B cell (primary cell): Measurements from ENCODE around the gene SEZ6L. TPM values are rescaled to one million over a fixed set of nuclear protein-coding genes. Genes with fewer than 3 reads are reported as not detected.

Experiments used
- ATAC-seq: fragments of 200-7000 bp; cut with Tn5 transposase; one replicate; pipeline ENCODE4 v1.10.0; 2021; ENCODE audit warnings: low read depth, mild to moderate bottlenecking, moderate number of reproducible peaks, moderate library complexity
- CTCF ChIA-PET: fragments of 350-600 bp; sonication (Branson Sonifier 250); formaldehyde crosslinking; loops from one replicate; lab custom pipeline; 2021; ENCODE audit warnings: antibody characterized with exemption, inconsistent platforms; lab: Charles Lee
- POLR2A ChIA-PET: fragments of 350-600 bp; sonication (Branson Sonifier 250); formaldehyde crosslinking; loops from one replicate; lab custom pipeline; 2021; ENCODE audit warnings: antibody characterized with exemption; lab: Charles Lee
- DNase-seq: peaks from one replicate; pipeline ENCODE4 v3.0.0; 2013
- H2AFZ ChIP-seq: 2 replicates; pipeline ENCODE4 v1.6.1; 2012; ENCODE audit warnings: mild to moderate bottlenecking, low read depth, low read length; ENCODE audit not compliant: insufficient read depth, poor library complexity, severe bottlenecking
- H3K27ac ChIP-seq, 2 donors: 1 replicate in 1 of 2; 2 replicates in 1 of 2; pipeline ENCODE4 v1.5.1; 2012 to 2013; ENCODE audit warnings: low read length in 2 of 2, mild to moderate bottlenecking in 2 of 2, moderate library complexity in 1 of 2
- H3K27me3 ChIP-seq, 4 experiments: fragments of 200-600 bp in 1 of 4; sonication (generic) in 1 of 4; replicated peaks in 1 of 4; 1 replicate in 2 of 4; 2 replicates in 2 of 4; pipeline versions ENCODE4 v1.6.1 to v1.7.0; 2013 to 2016; ENCODE audit warnings: low read length in 3 of 4, mild to moderate bottlenecking in 2 of 4, mixed read lengths in 1 of 4, moderate library complexity in 1 of 4; ENCODE audit not compliant: insufficient read depth in 4 of 4, control insufficient read depth in 3 of 4; ENCODE audit errors: control extremely low read depth in 1 of 4
- H3K36me3 ChIP-seq, 2 experiments: replicated peaks in 1 of 2; 1 replicate in 1 of 2; 2 replicates in 1 of 2; pipeline versions ENCODE4 v1.6.1 to v1.7.1; 2013; ENCODE audit warnings: low read length in 1 of 2; ENCODE audit not compliant: insufficient read depth in 2 of 2, control insufficient read depth in 1 of 2; ENCODE audit errors: control extremely low read depth in 1 of 2, extremely low read depth in 1 of 2
- H3K4me1 ChIP-seq, 2 donors: fragments of 200-600 bp in 1 of 2; sonication (generic) in 1 of 2; 1 replicate in 1 of 2; 2 replicates in 1 of 2; pipeline versions ENCODE4 v1.5.1 to v1.6.1; 2013 to 2017; ENCODE audit warnings: low read length in 2 of 2; ENCODE audit not compliant: control insufficient read depth in 2 of 2, insufficient read depth in 2 of 2
- H3K4me2 ChIP-seq: replicated peaks from 2 replicates; pipeline ENCODE3; 2012; ENCODE audit warnings: mild to moderate bottlenecking, low read depth, low read length; ENCODE audit not compliant: poor library complexity, severe bottlenecking
- H3K4me3 ChIP-seq, 5 experiments: fragments of 200-600 bp in 1 of 5; sonication (generic) in 1 of 5; 1 replicate in 3 of 5; 2 replicates in 2 of 5; pipeline versions ENCODE4 v1.5.1 to v1.7.0; 2011 to 2016; ENCODE audit warnings: low read length in 4 of 5, mild to moderate bottlenecking in 4 of 5, low read depth in 2 of 5, control low read depth in 1 of 5, moderate library complexity in 1 of 5; ENCODE audit not compliant: insufficient read depth in 1 of 5; ENCODE audit errors: control extremely low read depth in 1 of 5, extremely low read depth in 1 of 5
- H3K79me2 ChIP-seq: fragments of 200-600 bp; sonication (generic); one replicate; pipeline ENCODE4 v1.6.0; 2016; ENCODE audit warnings: low read length; ENCODE audit not compliant: control insufficient read depth, insufficient read depth
- H3K9ac ChIP-seq: fragments of 200-600 bp; sonication (generic); 2 replicates; pipeline ENCODE4 v1.6.1; 2017; ENCODE audit warnings: mild to moderate bottlenecking, low read length, moderate library complexity
- H3K9me3 ChIP-seq, 3 donors: one replicate each; pipeline versions ENCODE4 v1.6.1 to v1.7.1; 2013; ENCODE audit warnings: low read length in 2 of 3; ENCODE audit not compliant: control insufficient read depth in 2 of 3, insufficient read depth in 1 of 3; ENCODE audit errors: control extremely low read depth in 1 of 3
- H4K20me1 ChIP-seq: 2 replicates; pipeline ENCODE4 v1.6.0; 2012; ENCODE audit warnings: mild to moderate bottlenecking, low read length; ENCODE audit not compliant: insufficient read depth, control insufficient read depth, poor library complexity, severe bottlenecking
- H3K27ac Mint-ChIP-seq: one replicate; pipeline ENCODE4 v1.8.0; 2021; ENCODE audit warnings: mixed read lengths
- H3K27me3 Mint-ChIP-seq: one replicate; pipeline ENCODE4 v1.8.0; 2021; ENCODE audit warnings: mixed read lengths
- H3K4me1 Mint-ChIP-seq: one replicate; pipeline ENCODE4 v1.8.0; 2021; ENCODE audit warnings: mixed read lengths
- H3K4me3 Mint-ChIP-seq: one replicate; pipeline ENCODE4 v1.8.0; 2021; ENCODE audit warnings: mixed read lengths
- H3K9me3 Mint-ChIP-seq: one replicate; pipeline ENCODE4 v1.8.0; 2022; ENCODE audit warnings: mixed read lengths; ENCODE audit not compliant: insufficient read depth
- CTCF ChIP-seq: fragments of 200-600 bp; IDR thresholded peaks from one replicate; pipeline ENCODE4 v1.8.0; 2022; ENCODE audit warnings: antibody characterized with exemption, mild to moderate bottlenecking
- EZH2 ChIP-seq: IDR thresholded peaks from 2 replicates; pipeline ENCODE4 v1.6.1; 2012; ENCODE audit warnings: borderline replicate concordance, low read depth, mild to moderate bottlenecking, moderate library complexity, low read length; ENCODE audit not compliant: insufficient read depth, poor library complexity, severe bottlenecking
- WGBS: methylation state at CpG from one replicate; pipeline ENCODE4 v1.1.5; 2013; ENCODE audit warnings: missing lambda C conversion rate; ENCODE audit not compliant: insufficient coverage; 5-methylcytosine and 5-hydroxymethylcytosine counted together
- intact Hi-C: fragments of 100-400 bp; cut with micrococcal nuclease; formaldehyde crosslinking; loops from one replicate; pipeline ENCODE4 v1.10.0; 2022
- polyA plus RNA-seq: library from polyadenylated mRNA; depleted of rRNA; stranded (reverse); fragments of >200 nt; gene quantifications from 2 replicates; pipeline ENCODE4 v1.2.3, GENCODE V29; 2012
- total RNA-seq, 2 donors: library from RNA; stranded (reverse); fragments of 120-200 nt in 1 of 2; gene quantifications; 1 replicate in 1 of 2; 2 replicates in 1 of 2; pipeline versions ENCODE4 v1.2.3 to v1.2.4, GENCODE V29; 2013 to 2022

Gene SEZ6L
- total and polyA plus RNA-seq, 2 donors (not counting 1 experiment from before 2014, with no cell fraction given), result 0.04 TPM; not detected in 1

- ATAC-seq (no peak), DNase-seq (no peak)
- ChIA-PET POLR2A (no interaction called here), CTCF (no interaction called here)
- Histone ChIP-seq H3K4me3 (no peak overlapping the region), H3K27ac (no peak overlapping the region), H3K9ac (no peak overlapping the region), H3K4me1 (no peaks in the 10 kb centered on the region), H3K27me3 (peaks cover 0 to 15% (median 4%) of the 10 kb centered on the region in 4 experiments), H3K4me2 (no peak overlapping the region), H3K9me3 (peaks cover 0 to 3% (median 0%) of the 10 kb centered on the region in 3 donors), H2AFZ (no peak overlapping the region), H3K79me2 (no peaks in the 10 kb centered on the region), H3K36me3 (no peaks in the 10 kb centered on the region), H4K20me1 (no peaks in the 10 kb centered on the region)
- Mint-ChIP-seq H3K27me3 (peaks cover 45% of the 10 kb centered on the region), H3K27ac (no peak overlapping the region), H3K4me1 (no peaks in the 10 kb centered on the region), H3K9me3 (no peaks in the 10 kb centered on the region), H3K4me3 (no peak overlapping the region)
- 80% methylated on average over 4 of the region's 5 CpGs for WGBS
- TF ChIP-seq EZH2, result no peak
- TF ChIP-seq CTCF, result no peak
- intact Hi-C loops, result no loop called here
Observed at GRCh38 chr22:26251869-26252268, 82.6 kb downstream of the SEZ6L start.

GRCh38 chr22:26259510-26259909 is 90.2 kb downstream of the SEZ6L start:
- no peak overlapping the region for H3K4me2 ChIP-seq
- Mint-ChIP-seq H3K4me3 (no peak overlapping the region), H3K27me3 (peaks cover 39% of the 10 kb centered on the region), H3K9me3 (peaks cover 3% of the 10 kb centered on the region), H3K27ac (no peak overlapping the region), H3K4me1 (no peaks in the 10 kb centered on the region)
- 8% methylated on average over 2 of the region's 6 CpGs for WGBS
- no peak for ATAC-seq
- intact Hi-C loops, result no loop called here
- no peak overlapping the region for H3K27ac ChIP-seq
- H3K27me3 ChIP-seq, result peaks cover 0 to 6% (median 2%) of the 10 kb centered on the region in 4 experiments
- TF ChIP-seq EZH2, result no peak
- no peak for TF ChIP-seq CTCF
- H2AFZ ChIP-seq, result no peak overlapping the region
- H3K9ac ChIP-seq, result no peak overlapping the region
- no peak overlapping the region for H3K4me3 ChIP-seq
- no peaks in the 10 kb centered on the region for H3K9me3 ChIP-seq
- H3K4me1 ChIP-seq, result no peaks in the 10 kb centered on the region
- ChIA-PET POLR2A (no interaction called here), CTCF (interaction anchor here (1.2 kb wide), 1 partner anchor 11 kb away, joined by 3 read pairs; no protein-coding TSS in a partner anchor)
- H3K79me2 ChIP-seq, result no peaks in the 10 kb centered on the region
- H4K20me1 ChIP-seq, result no peaks in the 10 kb centered on the region
- no peaks in the 10 kb centered on the region for H3K36me3 ChIP-seq
- no peak for DNase-seq
